NCI-H2196 treated with DMSO at 0.1 percent for 48 hours (cell line): Measurements from ENCODE around the gene MDH1B.
"Not testable (repeated sequence)": the region's sequence is repeated elsewhere in the genome, so short reads cannot be mapped to it uniquely, and the experiment has no call there.

Experiments used
- DNase-seq: peaks from one replicate; lab custom pipeline; 2025; ENCODE audit not compliant: unreplicated experiment; lab: John Stamatoyannopoulos, UW

MDH1B gene

GRCh38 chr2:206765242-206766056, at the start of gene MDH1B, which contains the start of gene FASTKD2:
MDH1B (minus strand) TSS chr2:206765328; CDS start chr2:206765271, 57 bp downstream.
FASTKD2 (plus strand) TSS chr2:206765606; CDS start chr2:206766694, 1,088 bp downstream.
- peak; percentile 91 for DNase-seq

- DNase-seq, result no peak
Measured at GRCh38 chr2:206814498-206814897, 49.4 kb upstream of the MDH1B start.

GRCh38 chr2:206812471-206812870, 47.3 kb upstream of the MDH1B start:
- not testable (repeated sequence) for DNase-seq

- DNase-seq, result not testable (repeated sequence)
Measured at GRCh38 chr2:206807624-206808023, 42.5 kb upstream of the MDH1B start.

- DNase-seq, result no peak
Measured at GRCh38 chr2:206805887-206806607, 40.9 kb upstream of the MDH1B start.

GRCh38 chr2:206804326-206804725, 39.2 kb upstream of the MDH1B start:
- DNase-seq, result no peak

DNA sequence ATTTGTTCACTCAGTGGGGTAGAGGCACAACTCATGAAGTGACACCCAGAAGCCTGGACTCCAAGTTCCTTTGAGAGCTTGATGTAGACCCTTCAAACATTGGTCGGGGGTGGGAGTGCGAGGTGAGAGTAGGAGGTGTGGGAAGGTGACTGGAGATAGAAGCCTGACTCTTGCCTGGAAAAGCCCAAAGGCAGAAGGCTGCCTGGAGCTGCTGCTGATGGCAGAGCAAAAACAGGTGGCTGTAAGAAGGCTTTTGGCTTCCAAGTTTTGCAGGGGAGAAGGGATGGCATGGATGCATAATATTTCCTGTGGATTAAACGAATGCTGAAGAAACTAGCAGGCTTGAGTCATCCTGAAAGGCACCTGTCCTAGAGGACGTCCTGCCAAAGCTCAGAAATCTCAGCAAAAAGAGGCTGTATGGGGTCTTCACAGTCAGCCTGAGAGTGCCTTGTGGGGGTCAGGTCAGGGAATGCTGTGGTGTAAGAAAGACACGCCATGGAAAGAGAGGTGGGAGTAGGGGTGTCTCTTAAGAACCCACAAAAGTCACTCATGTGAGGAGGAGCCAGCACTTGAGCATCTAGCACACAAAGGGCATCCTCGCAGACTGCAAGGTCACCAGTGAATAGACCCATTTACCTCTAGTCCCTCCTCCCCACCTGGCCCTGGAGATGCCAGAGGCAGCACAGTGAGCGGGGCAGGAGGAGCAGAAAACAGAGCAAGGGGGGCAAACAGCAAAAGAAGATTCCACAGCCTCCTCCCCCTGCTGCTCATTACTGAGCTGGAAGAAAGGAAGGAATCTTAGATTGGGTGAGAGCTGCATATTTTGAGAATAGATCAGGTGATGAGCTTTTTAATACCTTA, 37.8 kb upstream of the MDH1B start:
- no peak for DNase-seq

DNA sequence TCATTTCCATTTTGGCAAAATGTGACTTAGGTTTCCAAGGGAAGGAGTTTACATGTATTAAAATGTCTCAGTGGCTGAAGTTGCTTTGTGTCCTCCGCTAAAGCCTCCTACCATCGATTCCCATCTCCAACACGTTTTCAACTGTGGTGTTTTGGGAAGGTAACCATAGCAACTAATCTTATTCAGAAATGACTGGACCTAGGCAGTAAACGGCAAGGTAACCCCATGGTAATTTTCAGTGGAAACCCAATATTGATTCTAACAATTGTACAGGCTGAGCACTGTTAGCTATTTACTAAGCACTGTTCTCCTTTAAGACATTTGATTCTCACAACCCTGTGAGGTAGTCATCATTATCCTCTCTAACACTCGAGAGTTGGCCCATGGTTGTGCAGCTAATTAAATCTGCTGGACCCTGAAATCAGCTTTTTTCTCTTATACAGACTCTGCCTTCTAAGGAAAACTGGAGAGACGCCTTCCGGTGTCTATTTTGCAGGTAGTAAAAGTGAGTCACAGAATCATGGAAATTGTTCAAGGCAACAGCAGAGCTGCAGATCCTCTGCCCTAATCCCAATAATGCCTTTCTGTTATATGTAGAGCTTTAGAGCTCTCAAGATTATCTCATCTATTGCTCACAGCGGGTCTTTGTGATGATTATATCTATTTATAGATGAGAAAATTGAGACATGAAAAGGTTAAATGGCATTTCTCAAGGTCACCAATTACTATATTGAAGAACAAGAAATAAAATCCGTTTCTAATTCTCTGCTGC, 36.5 kb upstream of the MDH1B start:
- DNase-seq, result no peak

DNA sequence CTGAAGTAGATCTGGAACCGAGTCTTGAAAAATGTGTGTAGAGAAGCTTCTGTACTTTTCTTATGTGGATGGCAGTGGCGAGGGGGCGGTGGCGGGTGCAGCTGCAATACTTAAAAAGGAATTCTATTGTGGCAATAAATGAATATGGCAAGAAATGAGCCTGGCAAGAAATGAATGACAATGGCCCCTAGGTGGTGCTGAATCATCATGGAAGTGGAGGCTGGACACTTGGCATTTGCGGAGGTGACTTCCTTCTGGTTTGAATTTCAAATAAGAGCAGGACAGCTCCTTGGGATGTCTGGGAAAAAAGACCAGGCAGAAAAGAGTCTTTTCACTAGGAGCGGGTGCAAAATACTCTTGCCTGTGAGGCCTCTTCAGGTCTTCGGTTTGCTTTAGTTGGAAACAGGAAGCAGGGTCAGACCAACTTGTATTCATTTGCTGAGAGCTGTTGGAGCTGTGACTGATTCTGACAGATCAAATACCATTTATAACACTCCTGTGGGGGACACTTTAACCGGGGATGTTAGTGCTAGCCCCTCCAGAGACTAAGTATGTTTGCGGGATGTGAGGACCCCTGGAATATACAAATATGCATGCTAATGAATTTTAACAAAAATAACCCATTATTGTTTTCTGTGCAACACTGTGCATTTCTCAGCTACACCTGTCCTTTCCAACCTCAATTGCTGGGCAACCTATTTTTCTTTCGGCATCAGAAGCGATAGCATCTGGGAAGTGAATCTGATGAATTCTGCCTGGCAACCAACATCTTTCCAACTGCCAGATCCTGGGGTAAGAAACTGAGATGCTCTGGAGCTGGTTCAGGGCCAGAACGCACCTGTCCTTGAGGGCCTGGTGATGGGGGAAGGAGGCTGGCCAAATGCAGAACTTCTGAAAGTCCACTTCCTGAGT, 35.6 kb upstream of the MDH1B start:
- peak; percentile 59 for DNase-seq

GRCh38 chr2:206799083-206799482, 34.0 kb upstream of the MDH1B start:
- DNase-seq, result no peak

- no peak for DNase-seq
Measured at GRCh38 chr2:206798000-206798399, 32.9 kb upstream of the MDH1B start.

- no peak for DNase-seq
Measured at GRCh38 chr2:206797376-206797775, 32.2 kb upstream of the MDH1B start.

- no peak for DNase-seq
Measured at GRCh38 chr2:206792645-206793044, 27.5 kb upstream of the MDH1B start.

GRCh38 chr2:206790311-206790935, 25.3 kb upstream of the MDH1B start:
- DNase-seq, result no peak

- no peak for DNase-seq
Measured at GRCh38 chr2:206784559-206785353, 19.6 kb upstream of the MDH1B start.

DNA sequence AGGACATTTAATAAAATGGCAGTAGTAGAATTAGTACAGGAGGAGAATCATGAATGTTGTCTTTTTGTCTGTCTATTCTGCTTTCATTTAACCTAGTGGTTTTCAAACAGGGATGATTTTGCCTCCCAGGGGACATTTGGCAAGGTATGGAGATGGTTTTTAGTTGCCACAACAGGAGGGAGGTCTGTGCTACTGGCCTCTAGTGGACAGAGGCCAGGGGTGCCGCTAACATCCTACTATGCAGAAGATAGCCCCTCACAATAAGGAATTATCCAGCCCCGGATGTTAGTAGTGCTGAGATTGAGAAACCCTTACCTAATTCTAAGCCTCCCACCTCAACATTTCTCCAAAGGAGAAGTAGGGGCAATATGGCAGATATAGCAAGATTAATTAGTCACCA, 18.6 kb upstream of the MDH1B start:
- DNase-seq, result no peak

GRCh38 chr2:206780671-206781070, 15.5 kb upstream of the MDH1B start:
- no peak for DNase-seq

- DNase-seq, result no peak
Measured at GRCh38 chr2:206776432-206776831, 11.3 kb upstream of the MDH1B start.
